Adipose tissue (tissue), 3 donors: Measurements from ENCODE around the gene XPR1. TPM values are rescaled to one million over a fixed set of nuclear protein-coding genes. Genes with fewer than 3 reads are reported as not detected.

Experiments used
- H3K27ac ChIP-seq: one replicate; pipeline ENCODE4 v1.5.1; 2013; ENCODE audit warnings: low read depth, low read length
- WGBS, 3 donors: extraction: QIAGEN DNeasy Blood & Tissue Kit; methylation state at CpG; one replicate each; pipeline ENCODE4 v1.1.7; 2013; 5-methylcytosine and 5-hydroxymethylcytosine counted together
- polyA plus RNA-seq, 3 donors: library from polyadenylated mRNA; stranded (reverse); fragments of 200-250 nt; gene quantifications; one replicate each; pipeline ENCODE4 v1.2.3, GENCODE V29; 2013
- donor health status: healthy with polysubstance abuse.
- donor health status: Bipolar disorder and iron deficiency.
- donor health status: healthy.

XPR1 gene
- 1 to 10 TPM; 3.6 to 5.4 (median 5.1) TPM for polyA plus RNA-seq

GRCh38 chr1:180631766-180632325 is at the start of gene XPR1:
TSS of gene XPR1 (plus strand) at chr1:180632022. CDS start at chr1:180632202, 180 bp downstream.
- peak within 1 kb of the TSS; percentile 17 for H3K27ac ChIP-seq
- WGBS, 3 donors = 0% methylated on average over 30 to 41 of the region's 41 CpGs

- WGBS, 3 donors = 93 to 94% (median 94%) methylated on average over 8 of the region's 8 CpGs
- H3K27ac ChIP-seq = no peak overlapping the region
Measured at GRCh38 chr1:180584869-180585268, 47.0 kb upstream of the XPR1 start.

GRCh38 chr1:180585994-180586359 is 45.8 kb upstream of the XPR1 start:
- 84 to 90% (median 89%) methylated on average over 4 of the region's 4 CpGs for WGBS, 3 donors
- no peak overlapping the region for H3K27ac ChIP-seq

- WGBS, 3 donors = 16 to 22% (median 16%) methylated on average over 1 of the region's 1 CpG
- H3K27ac ChIP-seq = no peak overlapping the region
Measured at GRCh38 chr1:180586671-180587155, 45.1 kb upstream of the XPR1 start.

- no peak overlapping the region for H3K27ac ChIP-seq
- 55 to 84% (median 80%) methylated on average over 2 of the region's 2 CpGs for WGBS, 3 donors
Measured at GRCh38 chr1:180588121-180588520, 43.7 kb upstream of the XPR1 start.

GRCh38 chr1:180590889-180591288 is 40.9 kb upstream of the XPR1 start:
- 87 to 94% (median 93%) methylated on average over 2 of the region's 2 CpGs for WGBS, 3 donors

GRCh38 chr1:180593382-180593781 is 38.4 kb upstream of the XPR1 start:
- H3K27ac ChIP-seq = no peak overlapping the region
- WGBS, 3 donors = 68 to 80% (median 77%) methylated on average over 3 of the region's 3 CpGs

More at GRCh38 chr1:180590889-180591288, 40.9 kb upstream of the XPR1 start:
- H3K27ac ChIP-seq = no peak overlapping the region

GRCh38 chr1:180594723-180595122 is 37.1 kb upstream of the XPR1 start:
- H3K27ac ChIP-seq = no peak overlapping the region
- 77 to 89% (median 85%) methylated on average over 6 of the region's 6 CpGs for WGBS, 3 donors

GRCh38 chr1:180595966-180596365 is 35.9 kb upstream of the XPR1 start:
- WGBS, 3 donors = 63 to 91% (median 82%) methylated on average over 2 of the region's 2 CpGs
- H3K27ac ChIP-seq = no peak overlapping the region

- H3K27ac ChIP-seq = no peak overlapping the region
Measured at GRCh38 chr1:180597520-180597919, 34.3 kb upstream of the XPR1 start.

GRCh38 chr1:180598333-180598974 is 33.4 kb upstream of the XPR1 start:
- no peak overlapping the region for H3K27ac ChIP-seq
- 24 to 74% (median 72%) methylated on average over 6 of the region's 6 CpGs for WGBS, 3 donors

GRCh38 chr1:180600343-180600742 is 31.5 kb upstream of the XPR1 start:
- WGBS, 3 donors = 92 to 94% (median 93%) methylated on average over 1 of the region's 1 CpG
- H3K27ac ChIP-seq = no peak overlapping the region

GRCh38 chr1:180601512-180601911 is 30.3 kb upstream of the XPR1 start:
- 56 to 92% (median 66%) methylated on average over 1 of the region's 1 CpG for WGBS, 3 donors
- no peak overlapping the region for H3K27ac ChIP-seq

- no peak overlapping the region for H3K27ac ChIP-seq
- WGBS, 3 donors = 55 to 89% (median 82%) methylated on average over 6 of the region's 6 CpGs
Measured at GRCh38 chr1:180603223-180603849, 28.5 kb upstream of the XPR1 start.

GRCh38 chr1:180603850-180604226 is 28.0 kb upstream of the XPR1 start:
- H3K27ac ChIP-seq = no peak overlapping the region
- WGBS, 3 donors = 88 to 90% (median 89%) methylated on average over 2 of the region's 2 CpGs

- WGBS, 3 donors = 71 to 82% (median 74%) methylated on average over 2 of the region's 2 CpGs
- H3K27ac ChIP-seq = no peak overlapping the region
Measured at GRCh38 chr1:180606155-180606554, 25.7 kb upstream of the XPR1 start.

GRCh38 chr1:180609643-180610555 is 21.9 kb upstream of the XPR1 start:
- WGBS, 3 donors = 38 to 72% (median 67%) methylated on average over 7 of the region's 7 CpGs
- no peak overlapping the region for H3K27ac ChIP-seq

GRCh38 chr1:180610556-180611015 is 21.2 kb upstream of the XPR1 start:
- H3K27ac ChIP-seq = no peak overlapping the region
- 62 to 90% (median 87%) methylated on average over 3 of the region's 3 CpGs for WGBS, 3 donors
